Fibroblast of lung (primary cell): ENCODE measurements around the gene RYR2.

Source experiments
- CTCF ChIP-seq, 2 donors: IDR thresholded peaks in 1 of 2; conservative IDR thresholded peaks in 1 of 2; 1 replicate in 1 of 2; 2 replicates in 1 of 2; pipeline ENCODE4 v1.5.1; 2011 to 2012; ENCODE audit warnings: low read length in 2 of 2, control low read depth in 1 of 2, inconsistent platforms in 1 of 2, low read depth in 1 of 2, mild to moderate bottlenecking in 1 of 2
- EZH2 ChIP-seq: IDR thresholded peaks from 2 replicates; pipeline ENCODE4 v1.5.1; 2012; ENCODE audit warnings: low read length, control low read depth, mild to moderate bottlenecking; ENCODE audit errors: missing control alignments

GRCh38 chr1:237799762-237800474 is 757.9 kb downstream of the RYR2 start:
- peak in 1 of 2 donors; percentile 24 for TF ChIP-seq CTCF (conservative IDR thresholded peaks at IDR 0.05 in 1 of 2, IDR thresholded peaks at IDR 0.05 in 1 of 2; ENCODE audit: low read depth in 1 of 2, low read length in 2 of 2)
- TF ChIP-seq EZH2: no peak
